Measurements from ENCODE around the gene SCAP. TPM values are rescaled to one million over a fixed set of nuclear protein-coding genes. Genes with fewer than 3 reads are reported as not detected.

The SCAP gene
- total and polyA plus RNA-seq, 10 donors, result 17.8 to 116 (median 91.9) TPM

- intact Hi-C loops (cut with DNase I; ENCODE audit: low total_unique reads), result no loop called here
- Histone ChIP-seq H3K4me3 (no peak overlapping the region), H3K9me3 (no peaks in the 10 kb centered on the region), H3K4me1 (no peaks in the 10 kb centered on the region), H3K27ac (no peak overlapping the region), H3K36me3 (peaks cover 0 to 97% (median 56%) of the 10 kb centered on the region in 6 donors), H3K27me3 (replicated peaks in 1 of 7) (no peaks in the 10 kb centered on the region)
- TF ChIP-seq CTCF (IDR thresholded peaks at IDR 0.05 in 8 of 11, conservative IDR thresholded peaks at IDR 0.05 in 3 of 11), result no peak
- TF ChIP-seq POLR2AphosphoS5 (IDR thresholded peaks at IDR 0.05), result no peak
- no peak for TF ChIP-seq POLR2A (IDR thresholded peaks at IDR 0.05)
- 93 to 98% (median 96%) methylated on average over 3 to 4 of the region's 4 CpGs for WGBS, 5 donors
- DNase-seq, result peak; percentile 24
Observed at GRCh38 chr3:47434849-47435248, 40.9 kb downstream of the SCAP start.

- peak; percentile 13 for DNase-seq
- 92 to 96% (median 94%) methylated on average over 3 of the region's 3 CpGs for WGBS, 5 donors
- no peak overlapping the region for H3K27ac ChIP-seq
- no peaks in the 10 kb centered on the region for H3K9me3 ChIP-seq
- no peak overlapping the region for H3K4me3 ChIP-seq
- H3K4me1 ChIP-seq, result no peaks in the 10 kb centered on the region
- H3K36me3 ChIP-seq, result peaks cover 0 to 96% (median 45%) of the 10 kb centered on the region in 6 donors
- intact Hi-C loops (cut with DNase I; ENCODE audit: low total_unique reads), result no loop called here
- H3K27me3 ChIP-seq (replicated peaks in 1 of 7), result no peaks in the 10 kb centered on the region
- no peak for TF ChIP-seq POLR2A (IDR thresholded peaks at IDR 0.05)
- TF ChIP-seq CTCF (IDR thresholded peaks at IDR 0.05 in 8 of 11, conservative IDR thresholded peaks at IDR 0.05 in 3 of 11), result no peak
- TF ChIP-seq POLR2AphosphoS5 (IDR thresholded peaks at IDR 0.05), result no peak
Observed at GRCh38 chr3:47433796-47434195, 41.9 kb downstream of the SCAP start.

DNA sequence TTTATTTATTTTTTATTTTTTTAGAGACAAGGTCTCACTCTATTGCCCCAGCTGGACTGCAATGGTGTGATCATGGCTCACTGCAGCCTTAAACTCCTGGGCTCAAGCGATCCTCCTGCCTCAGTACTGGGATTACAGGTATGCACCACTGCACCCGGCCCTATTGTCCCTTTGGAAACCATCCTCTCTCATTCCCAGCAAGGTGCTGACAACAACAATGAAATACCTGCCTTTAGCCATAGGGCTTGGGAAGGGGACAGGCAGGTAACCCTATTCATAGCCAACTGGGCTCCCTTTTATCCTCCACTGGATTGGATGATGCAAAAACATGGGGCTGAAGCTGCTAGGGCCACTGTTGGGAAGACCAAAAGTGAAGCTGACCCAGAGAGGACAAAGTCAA lies 43.1 kb downstream of the SCAP start:
- H3K9me3 ChIP-seq, result no peaks in the 10 kb centered on the region
- no peak for TF ChIP-seq POLR2AphosphoS5 (IDR thresholded peaks at IDR 0.05)
- no peak for TF ChIP-seq CTCF (IDR thresholded peaks at IDR 0.05 in 8 of 11, conservative IDR thresholded peaks at IDR 0.05 in 3 of 11)
- TF ChIP-seq POLR2A (IDR thresholded peaks at IDR 0.05), result no peak
- H3K36me3 ChIP-seq, result peaks cover 0 to 96% (median 48%) of the 10 kb centered on the region in 6 donors
- no peak for DNase-seq
- 90 to 100% (median 98%) methylated on average over 2 of the region's 2 CpGs for WGBS, 5 donors
- intact Hi-C loops (cut with DNase I; ENCODE audit: low total_unique reads), result no loop called here
- H3K4me3 ChIP-seq, result no peak overlapping the region
- no peaks in the 10 kb centered on the region for H3K27me3 ChIP-seq (replicated peaks in 1 of 7)
- no peak overlapping the region for H3K27ac ChIP-seq
- no peaks in the 10 kb centered on the region for H3K4me1 ChIP-seq

DNA sequence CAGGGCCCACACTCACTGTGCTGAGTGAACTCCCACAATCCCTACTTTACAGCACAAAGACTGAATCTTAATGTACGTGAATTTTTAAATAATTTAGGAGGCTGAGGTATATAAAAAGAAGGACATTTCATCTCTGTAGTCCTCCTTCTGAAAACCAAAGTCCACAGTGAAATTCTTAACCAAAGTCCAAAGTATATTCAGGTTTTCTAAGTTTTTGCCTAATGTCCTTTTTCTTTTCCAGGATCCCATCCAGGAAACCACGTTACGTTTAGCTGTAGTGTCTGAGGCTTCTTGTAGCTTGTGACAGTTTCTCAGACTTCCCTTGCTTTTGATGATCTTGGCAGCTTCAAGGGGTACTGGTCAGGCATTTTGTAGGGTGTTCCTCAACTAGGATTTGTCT lies 44.5 kb downstream of the SCAP start:
- TF ChIP-seq POLR2A (IDR thresholded peaks at IDR 0.05) (no peak), CTCF (IDR thresholded peaks at IDR 0.05 in 8 of 11, conservative IDR thresholded peaks at IDR 0.05 in 3 of 11) (no peak), POLR2AphosphoS5 (IDR thresholded peaks at IDR 0.05) (no peak)
- Histone ChIP-seq H3K4me1 (no peaks in the 10 kb centered on the region), H3K4me3 (no peak overlapping the region), H3K27me3 (replicated peaks in 1 of 7) (no peaks in the 10 kb centered on the region), H3K27ac (no peak overlapping the region), H3K36me3 (peaks cover 0 to 96% (median 53%) of the 10 kb centered on the region in 6 donors), H3K9me3 (no peaks in the 10 kb centered on the region)
- WGBS, 5 donors, result 69 to 83% (median 73%) methylated on average over 3 of the region's 3 CpGs
- intact Hi-C loops (cut with DNase I; ENCODE audit: low total_unique reads), result no loop called here
- no peak for DNase-seq

Data from spleen (tissue), 11 donors.